ENCODE results near the gene IL21R. TPM values are rescaled to one million over a fixed set of nuclear protein-coding genes. Genes with fewer than 3 reads are reported as not detected.

The IL21R gene
- total RNA-seq, 1 donor from 2014 or later = 25.9 TPM

GRCh38 chr16:27441276-27441675 is 39.3 kb downstream of the IL21R start:
- intact Hi-C loops (cut with micrococcal nuclease) = no loop called here

GRCh38 chr16:27441998-27442397 is 40.0 kb downstream of the IL21R start:
- intact Hi-C loops (cut with micrococcal nuclease) = no loop called here

GRCh38 chr16:27444015-27444414 is 42.0 kb downstream of the IL21R start:
- intact Hi-C loops (cut with micrococcal nuclease) = no loop called here

DNA sequence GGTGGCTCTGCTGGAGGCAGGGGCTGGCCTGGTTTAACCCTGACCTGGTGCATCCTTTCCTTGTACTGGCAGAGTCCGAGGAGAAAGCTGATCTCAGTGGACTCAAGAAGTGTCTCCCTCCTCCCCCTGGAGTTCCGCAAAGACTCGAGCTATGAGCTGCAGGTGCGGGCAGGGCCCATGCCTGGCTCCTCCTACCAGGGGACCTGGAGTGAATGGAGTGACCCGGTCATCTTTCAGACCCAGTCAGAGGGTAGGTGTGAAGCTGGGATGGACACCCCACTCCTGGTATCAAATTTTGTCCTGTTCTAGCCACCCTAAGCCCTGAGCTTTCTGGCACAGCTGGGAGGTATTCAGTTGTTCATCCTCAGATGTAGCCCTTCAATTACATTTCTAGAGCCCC is 42.5 kb downstream of the IL21R start:
- intact Hi-C loops (cut with micrococcal nuclease) = no loop called here

GRCh38 chr16:27445502-27446175 is 43.7 kb downstream of the IL21R start:
- intact Hi-C loops (cut with micrococcal nuclease) = loop anchor here (1.0 kb wide), 1 partner anchor 43 kb away; the partner anchor contains the start of gene IL21R

DNA sequence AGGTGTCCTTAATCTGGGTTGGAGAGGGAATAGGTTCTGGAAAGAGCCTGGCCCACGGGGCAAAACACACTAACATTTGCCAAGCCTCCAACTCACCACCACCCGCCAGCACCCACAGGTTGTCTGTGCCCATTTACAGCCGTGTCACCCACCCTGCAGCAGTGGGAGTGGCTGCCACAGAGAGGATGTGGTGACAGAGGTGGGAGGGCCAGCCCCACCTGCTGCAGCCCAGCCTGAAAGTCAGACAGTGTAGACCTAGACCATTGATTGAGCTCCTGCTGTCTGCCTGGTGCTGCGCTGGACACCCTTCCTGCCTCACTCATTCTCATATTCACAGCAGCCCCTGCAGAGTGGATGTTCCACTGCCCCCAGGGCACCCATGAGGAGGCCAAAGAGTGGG is 44.7 kb downstream of the IL21R start:
- intact Hi-C loops (cut with micrococcal nuclease) = loop anchor here (1.0 kb wide), 1 partner anchor 44 kb away; the partner anchor contains the start of gene IL21R

GRCh38 chr16:27447301-27447700 is 45.3 kb downstream of the IL21R start:
- intact Hi-C loops (cut with micrococcal nuclease) = no loop called here

GRCh38 chr16:27448532-27449433 is 46.8 kb downstream of the IL21R start:
- intact Hi-C loops (cut with micrococcal nuclease) = no loop called here

GRCh38 chr16:27449434-27450195 is 47.6 kb downstream of the IL21R start:
- intact Hi-C loops (cut with micrococcal nuclease) = no loop called here

DNA sequence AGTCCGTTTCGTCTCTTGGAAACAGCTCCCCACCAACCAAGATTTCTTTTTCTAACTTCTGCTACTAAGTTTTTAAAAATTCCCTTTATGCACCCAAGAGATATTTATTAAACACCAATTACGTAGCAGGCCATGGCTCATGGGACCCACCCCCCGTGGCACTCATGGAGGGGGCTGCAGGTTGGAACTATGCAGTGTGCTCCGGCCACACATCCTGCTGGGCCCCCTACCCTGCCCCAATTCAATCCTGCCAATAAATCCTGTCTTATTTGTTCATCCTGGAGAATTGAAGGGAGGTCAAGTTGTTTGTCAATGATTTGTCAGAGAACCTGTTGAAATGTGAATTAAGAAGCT is 48.2 kb downstream of the IL21R start:
- intact Hi-C loops (cut with micrococcal nuclease) = no loop called here

GRCh38 chr16:27452569-27453493 is 50.9 kb downstream of the IL21R start:
- intact Hi-C loops (cut with micrococcal nuclease) = no loop called here

DNA sequence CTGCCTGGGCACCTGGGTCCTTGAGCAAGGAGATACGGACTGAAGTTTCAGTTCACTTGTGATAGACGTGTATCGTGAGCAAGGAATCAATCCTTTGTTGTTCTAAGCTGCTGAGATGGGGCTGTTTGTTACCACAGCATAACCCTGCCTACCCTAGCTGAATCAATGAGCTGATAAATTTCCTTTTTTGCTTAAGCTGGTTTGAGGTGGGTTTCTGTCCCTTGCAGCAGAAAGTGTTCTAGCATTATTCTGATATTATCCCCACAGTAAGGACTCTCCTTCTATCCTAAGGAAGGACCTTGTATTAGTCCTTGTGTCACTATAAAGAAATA is 51.5 kb downstream of the IL21R start:
- intact Hi-C loops (cut with micrococcal nuclease) = no loop called here

GRCh38 chr16:27455700-27456099 is 53.7 kb downstream of the IL21R start:
- intact Hi-C loops (cut with micrococcal nuclease) = loop anchor here (2.0 to 5.0 kb wide), 4 partner anchors 89 to 493 kb away; no protein-coding TSS in a partner anchor

DNA sequence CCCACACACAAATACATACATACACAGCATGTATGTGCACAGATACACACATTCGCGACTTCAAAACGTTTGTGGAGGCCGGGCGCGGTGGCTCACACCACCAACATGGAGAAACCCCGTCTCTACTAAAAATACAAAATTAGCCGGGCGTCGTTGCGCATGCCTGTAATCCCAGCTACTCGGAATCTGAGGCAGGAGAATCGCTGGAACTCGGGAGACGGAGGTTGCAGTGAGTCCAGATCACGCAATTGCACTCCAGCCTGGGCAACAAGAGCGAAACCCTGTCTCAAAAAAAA is 55.6 kb downstream of the IL21R start:
- intact Hi-C loops (cut with micrococcal nuclease) = loop anchor here (1.0 to 5.0 kb wide), 6 partner anchors 91 to 495 kb away; no protein-coding TSS in a partner anchor

- intact Hi-C loops (cut with micrococcal nuclease) = loop anchor here (5.0 kb wide), 1 partner anchor 496 kb away; no protein-coding TSS in a partner anchor
Observed at GRCh38 chr16:27458258-27458657, 56.3 kb downstream of the IL21R start.

GRCh38 chr16:27458987-27459688 is 57.2 kb downstream of the IL21R start:
- intact Hi-C loops (cut with micrococcal nuclease) = loop anchor here (5.0 kb wide), 1 partner anchor 497 kb away; no protein-coding TSS in a partner anchor

DNA sequence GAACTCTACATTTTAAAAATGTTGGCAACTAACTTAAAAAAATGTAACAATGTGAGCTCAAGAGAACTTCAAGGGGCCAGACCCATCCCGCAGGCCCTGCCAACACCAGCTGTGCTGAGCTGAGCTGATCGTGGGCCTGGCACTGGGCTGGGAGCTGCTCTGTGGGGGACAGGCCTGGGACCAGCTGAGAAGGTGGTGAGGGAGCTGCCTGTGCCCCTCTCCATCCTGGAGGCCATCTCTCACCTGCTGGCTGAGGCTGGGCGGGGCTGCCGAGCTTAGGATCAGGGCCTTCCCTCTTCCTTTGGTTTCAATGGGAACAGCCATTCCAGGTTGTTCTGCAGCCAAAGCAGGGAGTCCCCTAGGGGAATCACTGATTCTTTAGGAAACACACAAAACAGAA is 58.2 kb downstream of the IL21R start:
- intact Hi-C loops (cut with micrococcal nuclease) = no loop called here

- intact Hi-C loops (cut with micrococcal nuclease) = no loop called here
Observed at GRCh38 chr16:27460663-27461482, 58.9 kb downstream of the IL21R start.

DNA sequence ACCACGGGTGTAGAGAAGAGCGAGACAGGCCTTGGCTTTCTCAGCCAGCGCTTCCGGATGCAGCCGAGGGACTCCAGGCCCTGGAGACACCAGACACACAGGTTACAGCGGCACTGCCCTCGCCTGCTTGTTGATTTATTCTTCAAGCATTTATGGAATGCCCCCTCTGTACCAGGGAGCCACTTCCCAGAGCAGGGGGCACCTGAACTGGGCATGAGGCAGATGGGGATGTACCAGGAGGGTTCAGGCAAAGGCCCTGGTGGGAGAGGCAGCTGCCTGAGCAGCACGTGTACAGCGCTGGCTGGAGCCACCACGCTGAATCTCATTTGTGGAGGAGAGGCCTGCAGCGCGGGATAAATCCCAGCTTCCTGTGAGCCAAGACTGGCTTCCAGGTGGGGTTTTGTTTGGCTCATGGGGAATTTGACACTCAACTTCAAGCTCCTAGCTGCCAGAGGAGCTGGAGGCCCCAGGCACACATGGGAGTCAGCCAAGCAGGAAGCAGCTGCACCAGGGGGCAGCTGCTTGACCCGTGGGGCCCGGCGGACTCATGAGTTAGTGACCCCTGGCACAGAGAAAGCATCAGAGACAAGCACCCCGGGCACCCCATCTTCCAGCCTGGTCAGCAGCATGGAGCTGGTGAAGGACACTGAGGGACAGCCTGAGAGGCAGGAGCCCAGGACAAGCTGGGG is 59.7 kb downstream of the IL21R start:
- intact Hi-C loops (cut with micrococcal nuclease) = no loop called here
